ENCODE data around the gene CATSPERE. TPM values are rescaled to one million over a fixed set of nuclear protein-coding genes. Genes with fewer than 3 reads are reported as not detected.

Gene CATSPERE
- total and polyA plus RNA-seq, 9 of the 15 experiments (the other 6 are each of a cell fraction or from before 2014, with no cell fraction given): 0.06 to 0.16 (median 0.09) TPM; not detected in 3

GRCh38 chr1:244451951-244452795 lies 8.9 kb upstream of the CATSPERE start (continued):
- TF ChIP-seq RNF219 (CRISPR knock-in tag; IDR thresholded peaks at IDR 0.05): no peak
- no peak for TF ChIP-seq ZNF212 (CRISPR knock-in tag; IDR thresholded peaks at IDR 0.05)
- no peak; the same call in 1 of the 2 replicates for TF ChIP-seq ZNF589 (CRISPR knock-in tag; IDR thresholded peaks at IDR 0.05; ENCODE audit: low read depth)
- TF ChIP-seq CTCFL (IDR thresholded peaks at IDR 0.05; ENCODE audit: borderline replicate concordance, insufficient read depth, low read depth, low read length, poor library complexity, severe bottlenecking): peak; percentile 96
- peak in 1 of 2 experiments; percentile 98; a peak in 2 of 3 replicates for TF ChIP-seq CBX3 (IDR thresholded peaks at IDR 0.05; ENCODE audit: borderline replicate concordance in 1 of 2, low read length in 2 of 2)
- TF ChIP-seq CCAR2 (IDR thresholded peaks at IDR 0.05; ENCODE audit: low read depth, low read length): no peak
- no peak for TF ChIP-seq ZC3H11A (IDR thresholded peaks at IDR 0.05; ENCODE audit: low read depth, low read length)
- TF ChIP-seq HSF4 (CRISPR knock-in tag; IDR thresholded peaks at IDR 0.05; ENCODE audit: borderline replicate concordance): no peak
- peak; percentile 45 to 52; a peak in 1 of 4 replicates for TF ChIP-seq KDM4B (IDR thresholded peaks at IDR 0.05; ENCODE audit: borderline replicate concordance in 2 of 2, low read depth in 1 of 2)
- TF ChIP-seq ZFP36 (IDR thresholded peaks at IDR 0.05; ENCODE audit: low read depth, low read length, partially characterized antibody): no peak
- no peak for TF ChIP-seq POLR2A (conservative IDR thresholded peaks at IDR 0.05)
- peak; percentile 55 for TF ChIP-seq MYBL2 (IDR thresholded peaks at IDR 0.05; ENCODE audit: low read depth)
- no peak; the same call in 1 of the 2 replicates for TF ChIP-seq MYBL2 (CRISPR knock-in tag; IDR thresholded peaks at IDR 0.05; ENCODE audit: borderline replicate concordance)
- no peak for TF ChIP-seq CEBPZ (IDR thresholded peaks at IDR 0.05; ENCODE audit: borderline replicate concordance, low read depth, low read length)
- TF ChIP-seq CC2D1A (IDR thresholded peaks at IDR 0.05): no peak
- TF ChIP-seq MED1 (CRISPR knock-in tag; IDR thresholded peaks at IDR 0.05; ENCODE audit: borderline replicate concordance): no peak
- no peak for TF ChIP-seq NR2C2 (CRISPR knock-in tag; IDR thresholded peaks at IDR 0.05)
- TF ChIP-seq NR2C2 (tag; IDR thresholded peaks at IDR 0.05): peak; percentile 91
- no peak for TF ChIP-seq PCBP1 (IDR thresholded peaks at IDR 0.05; ENCODE audit: low read depth, low read length, poor library complexity, severe bottlenecking)
